Panc1 (cell line): ENCODE data around the gene ZNF831. TPM values are rescaled to one million over a fixed set of nuclear protein-coding genes. Genes with fewer than 3 reads are reported as not detected.

Experiments used
- ATAC-seq: fragments of 200-7000 bp; cut with Tn5 transposase; 2 replicates; pipeline ENCODE4 v1.9.1; 2020; ENCODE audit warnings: mild to moderate bottlenecking, moderate library complexity
- BruUV-seq: library from RNA; stranded (reverse); fragments of 400-500 nt; replicated peaks from 2 replicates; lab custom pipeline; 2021; lab: Mats Ljungman, UMichigan
- CTCF ChIA-PET: fragments of 300-600 bp; sonication (Branson Sonifier 250); formaldehyde crosslinking; loops from one replicate; lab custom pipeline; 2022; ENCODE audit warnings: antibody characterized with exemption; lab: Charles Lee
- POLR2A ChIA-PET: fragments of 300-600 bp; sonication (Branson Sonifier 250); formaldehyde crosslinking; loops from one replicate; lab custom pipeline; 2022; ENCODE audit warnings: antibody characterized with exemption; lab: Charles Lee
- DNase-seq: peaks from one replicate; pipeline ENCODE4 v3.0.0-alpha.2; 2010; ENCODE audit warnings: low read depth, low spot score
- H3K27ac ChIP-seq: 2 replicates; pipeline ENCODE4 v1.5.1; 2011; ENCODE audit warnings: mild to moderate bottlenecking, low read length, inconsistent platforms
- H3K27me3 ChIP-seq: fragments of 200-500 bp; sonication (Bioruptor generic); 2 replicates; pipeline ENCODE4 v1.6.0; 2014; ENCODE audit warnings: low read length, inconsistent platforms; ENCODE audit not compliant: control insufficient read depth, insufficient read depth
- H3K36me3 ChIP-seq: fragments of 200-500 bp; sonication (Bioruptor generic); 2 replicates; pipeline ENCODE4 v1.5.1; 2014; ENCODE audit warnings: inconsistent platforms, mild to moderate bottlenecking, low read length, moderate library complexity; ENCODE audit not compliant: control insufficient read depth, insufficient read depth
- H3K4me1 ChIP-seq: 2 replicates; pipeline ENCODE4 v1.5.1; 2011; ENCODE audit warnings: inconsistent platforms, mild to moderate bottlenecking, low read length, moderate library complexity; ENCODE audit not compliant: control insufficient read depth, insufficient read depth
- H3K4me3 ChIP-seq, 2 experiments: 2 replicates each; pipeline ENCODE4 v1.5.1; 2011 to 2012; ENCODE audit warnings: low read depth in 2 of 2, low read length in 2 of 2, mild to moderate bottlenecking in 2 of 2, inconsistent platforms in 1 of 2, moderate library complexity in 1 of 2
- H3K9me3 ChIP-seq: fragments of 200-500 bp; sonication (Bioruptor generic); 2 replicates; pipeline ENCODE4 v1.5.1; 2014; ENCODE audit warnings: low read depth, mild to moderate bottlenecking, inconsistent platforms, low read length, moderate library complexity; ENCODE audit not compliant: control insufficient read depth, insufficient read depth
- CTCF ChIP-seq: fragments of 450-650 bp; IDR thresholded peaks from 2 replicates; pipeline ENCODE4 v1.5.1; 2017; ENCODE audit warnings: mild to moderate bottlenecking
- POLR2AphosphoS5 ChIP-seq: IDR thresholded peaks from 2 replicates; pipeline ENCODE4 v1.6.1; 2012; ENCODE audit warnings: mild to moderate bottlenecking, low read depth, low read length, moderate library complexity
- REST ChIP-seq, 2 experiments: IDR thresholded peaks; 2 replicates each; pipeline ENCODE4 v1.6.1; 2011 to 2012; ENCODE audit warnings: low read depth in 2 of 2, control low read depth in 1 of 2, low read length in 1 of 2, mild to moderate bottlenecking in 1 of 2, moderate library complexity in 1 of 2; ENCODE audit not compliant: insufficient read depth in 1 of 2
- SIN3A ChIP-seq: IDR thresholded peaks from 2 replicates; pipeline ENCODE4 v1.6.1; 2012; ENCODE audit warnings: low read depth, mild to moderate bottlenecking, low read length, moderate library complexity, borderline replicate concordance; ENCODE audit not compliant: insufficient read depth
- TCF7L2 ChIP-seq: IDR thresholded peaks from 2 replicates; pipeline ENCODE4 v1.6.1; 2011; ENCODE audit warnings: mild to moderate bottlenecking, low read depth, low read length, inconsistent platforms
- in situ Hi-C: cut with HindIII; loops from 2 replicates; pipeline ENCODE4 v1.10.0; 2016; ENCODE audit warnings: low sequenced_read_pairs, low pct_unique_long_range_greater_than_20kb
- intact Hi-C: fragments of 100-400 bp; cut with micrococcal nuclease; formaldehyde crosslinking; loops from one replicate; pipeline ENCODE4 v1.10.0; 2022; ENCODE audit not compliant: unreplicated experiment
- total RNA-seq: library from RNA; stranded (reverse); gene quantifications from one replicate; pipeline ENCODE4 v1.2.1, GENCODE V29; 2021; ENCODE audit not compliant: unreplicated experiment

ZNF831 gene
- total RNA-seq, 1 experiment from 2014 or later = 0.03 TPM

- in situ Hi-C loops (no loop called here), intact Hi-C loops (no loop called here)
- POLR2A ChIA-PET = no interaction called here
- no TSS peak for BruUV-seq
- DNase-seq = no peak
- TF ChIP-seq TCF7L2 (no peak), CTCF (no peak), POLR2AphosphoS5 (no peak), REST (IDR thresholded peaks at IDR 0.05; ENCODE audit: insufficient read depth in 1 of 2, low read depth in 2 of 2, low read length in 1 of 2) (no peak), SIN3A (no peak)
- Histone ChIP-seq H3K4me3 (no peak overlapping the region), H3K27me3 (peaks cover 21% of the 10 kb centered on the region), H3K27ac (no peak overlapping the region), H3K9me3 (no peaks in the 10 kb centered on the region), H3K4me1 (no peaks in the 10 kb centered on the region), H3K36me3 (no peaks in the 10 kb centered on the region)
- CTCF ChIA-PET = no interaction called here
- ATAC-seq = no peak
Measured at GRCh38 chr20:59235226-59235625, 71.6 kb downstream of the ZNF831 start.

GRCh38 chr20:59240006-59240405, 76.4 kb downstream of the ZNF831 start:
- ATAC-seq (no peak), DNase-seq (no peak)
- peaks cover 35% of the 10 kb centered on the region for H3K27me3 ChIP-seq
- no peak for TF ChIP-seq SIN3A
- no peak for TF ChIP-seq CTCF
- TF ChIP-seq TCF7L2 = no peak
- TF ChIP-seq REST (IDR thresholded peaks at IDR 0.05; ENCODE audit: insufficient read depth in 1 of 2, low read depth in 2 of 2, low read length in 1 of 2) = no peak
- TF ChIP-seq POLR2AphosphoS5 = no peak
- no peak overlapping the region for H3K27ac ChIP-seq
- CTCF ChIA-PET = no interaction called here
- intact Hi-C loops (no loop called here), in situ Hi-C loops (no loop called here)
- BruUV-seq = no TSS peak
- no peaks in the 10 kb centered on the region for H3K4me1 ChIP-seq
- H3K4me3 ChIP-seq = no peak overlapping the region
- H3K9me3 ChIP-seq = no peaks in the 10 kb centered on the region
- H3K36me3 ChIP-seq = no peaks in the 10 kb centered on the region; the same call in 1 of the 2 replicates
- POLR2A ChIA-PET = no interaction called here
